HL-60/S4 treated with phorbol 12-myristate 13-acetate at 8.2 ng/mL for 4 days and 3 days (cell line): ENCODE data around the gene TMEM187.
"Not testable (repeated sequence)": the region's sequence is repeated elsewhere in the genome, so short reads cannot be mapped to it uniquely, and the experiment has no call there.

Experiments
- in situ Hi-C: fragments of 300-500 bp; cut with MboI; formaldehyde crosslinking; loops from 2 replicates; pipeline ENCODE4 v1.15.0; 2022; ENCODE audit warnings: low sequenced_read_pairs

The TMEM187 gene

DNA sequence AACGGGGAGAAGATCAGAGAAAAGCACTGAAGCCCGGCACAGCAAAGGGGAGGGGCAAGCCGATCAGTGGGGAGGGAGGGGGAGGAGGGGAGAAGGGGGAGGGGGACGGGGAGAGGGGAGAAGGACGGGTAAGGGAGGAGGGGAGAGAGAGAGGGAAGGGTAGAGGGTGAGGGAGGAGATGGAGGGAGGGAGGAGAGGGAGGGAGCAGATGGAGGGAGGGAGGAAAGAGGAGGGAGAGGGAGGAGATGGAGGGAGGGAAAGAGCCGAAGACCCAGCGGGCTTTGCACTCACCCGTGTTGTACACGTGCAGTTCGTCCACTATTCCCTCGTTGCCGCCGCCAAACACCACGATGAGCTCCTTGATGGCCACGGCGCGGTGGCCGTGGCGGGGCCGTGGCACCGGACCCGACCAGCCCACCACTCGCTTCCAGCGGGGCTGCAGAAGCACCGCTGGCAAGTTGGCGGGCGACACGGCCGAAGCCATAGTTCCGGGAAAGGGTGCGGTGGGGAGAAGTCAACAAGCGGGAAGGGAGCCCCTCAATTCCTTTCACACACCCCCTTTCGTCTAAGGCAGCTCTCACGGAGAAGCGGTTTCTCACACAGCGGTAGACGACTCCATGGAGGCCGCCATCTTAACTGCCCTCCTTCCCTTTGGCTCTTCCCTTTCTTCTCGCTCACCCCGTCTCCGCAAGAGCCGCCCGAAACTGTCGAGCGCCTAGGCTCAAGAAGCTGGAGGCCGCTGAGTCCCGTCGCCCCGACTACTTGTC, 2.0 kb upstream of the TMEM187 start:
- in situ Hi-C loops = no loop called here

DNA sequence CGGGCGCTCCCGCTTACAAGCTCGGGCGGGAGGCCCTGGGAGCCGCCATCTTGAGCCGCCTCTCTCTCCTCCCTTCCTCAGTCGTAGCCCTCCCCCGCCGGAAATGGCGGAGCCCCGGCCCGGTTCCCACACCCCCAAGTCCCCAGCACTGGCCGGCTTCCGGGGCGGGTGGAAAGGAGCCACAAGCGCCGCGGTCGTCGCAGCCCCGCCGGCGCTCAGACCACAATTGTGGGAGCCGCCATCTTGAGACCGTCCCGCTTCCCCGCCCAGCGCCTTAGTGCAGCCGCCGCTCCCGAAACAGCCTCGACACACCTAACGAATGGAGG, 1.5 kb upstream of the TMEM187 start:
- in situ Hi-C loops = no loop called here

DNA sequence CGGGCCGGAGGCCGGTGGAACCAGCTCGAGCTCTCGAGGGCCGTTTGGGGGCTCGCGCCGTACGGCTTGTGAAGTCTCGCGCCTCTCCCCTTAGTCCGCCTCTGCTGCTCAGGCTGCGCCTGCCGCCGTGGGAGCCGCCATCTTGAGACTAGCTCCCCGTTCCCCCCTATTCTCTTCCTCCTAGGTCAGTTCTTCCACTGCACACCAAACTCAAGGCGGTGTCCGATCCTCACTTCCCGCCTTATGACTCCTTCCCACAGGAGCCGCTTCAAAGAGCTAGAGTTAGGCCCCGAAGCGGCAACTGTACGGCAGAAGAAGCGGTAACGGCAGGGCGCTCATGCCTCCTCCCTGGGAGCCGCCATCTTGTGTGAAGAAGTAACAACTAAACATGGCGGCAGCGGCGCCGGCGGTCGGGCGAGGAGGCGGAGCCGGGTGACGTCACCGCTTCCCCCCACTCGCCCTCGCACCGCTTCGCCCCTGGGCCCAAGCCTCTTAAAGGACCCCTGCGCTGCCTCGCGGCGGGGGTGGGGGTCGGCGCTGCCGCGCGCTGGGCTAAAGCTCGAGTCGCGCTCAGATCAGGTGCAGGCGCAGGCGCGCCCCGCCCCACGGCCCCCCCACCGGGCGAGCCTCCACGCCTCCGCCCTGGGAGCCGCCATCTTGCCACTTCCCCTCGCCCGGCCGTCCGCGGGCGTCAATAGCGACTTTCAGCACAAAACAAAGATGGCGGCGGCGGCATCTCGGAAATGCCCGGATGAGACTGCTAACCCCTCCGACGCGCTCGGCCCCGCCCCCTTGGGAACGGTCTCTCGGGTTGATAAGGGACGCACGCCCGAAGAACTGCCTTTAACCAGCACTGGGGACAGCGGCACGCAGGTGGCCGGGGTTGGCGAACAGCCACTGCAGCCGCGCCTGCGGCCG, 845 bp upstream of the TMEM187 start, which contains the start of gene HCFC1:
TSS of gene HCFC1 (minus strand) at position 369 of the 918 bp plus-strand sequence. CDS start 978 bp downstream, outside the sequence.
- in situ Hi-C loops = no loop called here

DNA sequence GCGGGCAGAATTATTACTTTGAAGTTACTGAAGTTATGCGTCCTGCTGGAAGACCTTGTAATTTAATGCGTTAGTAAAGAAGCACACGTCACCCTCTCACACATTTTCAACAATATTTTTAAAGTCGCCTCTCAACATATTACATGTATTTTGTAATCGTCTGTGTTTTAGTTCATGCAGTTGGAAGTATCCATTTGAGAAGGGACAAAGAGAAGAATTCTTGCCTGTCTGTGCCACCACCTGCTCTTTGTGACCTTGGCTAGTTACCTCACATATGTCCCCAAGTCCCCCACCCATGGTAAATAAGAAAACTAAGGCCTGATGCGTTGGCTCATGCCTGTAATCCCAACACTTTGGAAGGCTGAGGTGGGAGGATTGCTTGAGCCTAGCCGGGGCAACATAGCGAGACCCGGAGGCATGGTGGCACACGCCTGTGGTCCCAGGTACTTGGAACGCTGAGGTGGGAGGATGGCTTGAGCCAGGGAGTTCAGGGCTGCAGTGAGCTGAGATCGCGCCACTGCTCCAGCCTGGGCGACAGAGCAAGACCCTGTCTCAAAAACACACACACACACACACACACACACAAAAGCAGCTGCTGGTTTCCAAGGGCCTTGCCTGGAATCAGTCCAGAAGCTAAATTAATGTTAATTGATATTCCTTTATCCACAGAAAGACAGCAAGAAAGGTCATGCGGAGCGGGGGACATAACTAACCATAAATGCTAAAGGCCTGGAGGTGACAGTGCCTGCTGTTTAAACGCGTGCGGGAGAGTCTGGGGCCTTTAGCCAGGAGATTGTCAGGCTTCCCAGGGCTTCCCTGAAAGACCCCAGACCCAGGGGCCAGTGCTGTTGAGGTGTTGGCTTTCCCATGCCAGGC, 811 bp downstream of the TMEM187 start:
- in situ Hi-C loops = no loop called here

DNA sequence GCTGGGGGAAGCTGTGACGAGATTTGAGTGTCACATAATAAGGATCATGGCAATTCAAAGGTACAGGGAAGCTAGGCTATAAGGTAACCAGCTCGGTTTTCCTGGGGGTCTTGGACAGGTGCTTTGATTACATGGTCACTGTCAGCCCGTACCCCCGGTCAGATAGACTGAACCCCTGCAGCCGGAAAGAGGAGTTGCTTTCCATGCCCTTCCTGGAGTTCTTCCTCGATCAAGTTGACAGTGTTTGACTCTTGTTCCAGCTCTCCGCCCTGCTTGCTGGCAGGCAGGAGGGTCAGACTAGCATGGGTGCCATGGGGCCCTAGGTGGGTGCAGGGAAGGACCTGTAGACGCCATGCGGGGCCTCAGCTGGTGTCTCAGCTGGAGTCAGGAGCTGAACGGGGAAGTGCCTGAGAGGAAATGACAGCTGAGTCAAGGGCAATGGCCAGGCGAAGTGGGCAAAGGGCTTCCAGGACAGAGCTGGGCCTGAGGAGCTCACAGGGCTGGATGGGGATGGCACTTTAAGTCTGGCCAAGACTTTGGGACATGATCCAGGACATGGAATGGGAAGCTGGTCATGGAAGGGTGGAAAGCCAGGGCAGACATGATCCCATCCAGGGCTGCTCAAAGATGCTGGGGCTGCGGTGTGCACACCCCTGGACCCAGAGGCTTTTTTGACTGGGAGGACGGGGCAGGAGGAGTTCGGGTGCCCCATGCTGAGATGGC, 1.6 kb downstream of the TMEM187 start:
- in situ Hi-C loops = no loop called here

DNA sequence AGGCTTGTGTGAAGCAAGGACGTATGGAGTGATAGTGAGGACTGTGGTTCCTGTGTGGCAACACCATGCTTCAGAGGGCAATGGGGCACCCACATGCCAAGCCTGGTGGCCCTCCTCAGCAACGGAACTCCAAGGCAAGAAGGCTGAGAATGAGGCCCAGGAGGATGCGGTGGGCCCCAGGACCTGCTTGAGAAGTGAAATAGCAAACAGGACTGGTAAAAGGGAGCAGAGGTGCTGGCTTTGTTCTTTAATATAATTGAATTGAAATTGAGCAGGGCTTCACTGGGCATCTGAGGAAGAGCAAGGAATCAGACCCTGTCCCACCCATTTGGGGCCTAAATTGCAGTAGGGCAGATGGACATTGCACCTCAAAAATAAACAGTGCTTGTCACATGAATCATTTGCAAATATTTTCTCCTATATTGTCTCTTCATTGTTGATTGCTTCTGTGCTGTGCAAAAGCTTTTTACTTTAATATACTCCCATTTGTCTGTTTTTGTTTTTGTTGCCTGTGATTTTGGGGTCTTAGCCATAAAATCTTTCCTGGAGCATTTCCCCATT, 2.3 kb downstream of the TMEM187 start:
- in situ Hi-C loops = no loop called here

DNA sequence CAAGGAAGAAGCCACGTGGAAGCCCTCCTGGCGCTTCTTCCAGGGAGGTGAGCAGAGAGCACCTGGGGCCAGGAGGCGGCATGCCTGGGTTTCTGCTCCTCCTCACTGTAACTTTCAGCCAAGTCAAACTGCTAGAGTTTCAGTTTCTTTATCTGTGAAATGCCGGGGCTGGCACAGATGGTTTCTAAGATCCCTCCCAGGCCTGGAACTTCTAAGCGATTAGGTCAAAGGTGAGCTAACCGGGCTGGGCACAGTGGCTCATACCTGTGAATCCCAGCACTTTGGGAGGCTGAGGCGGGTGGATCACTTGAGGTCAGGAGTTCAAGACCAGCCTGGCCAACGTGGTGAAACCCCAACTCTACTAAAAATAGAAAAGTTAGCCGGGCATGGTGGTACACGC, 7.8 kb downstream of the TMEM187 start:
- in situ Hi-C loops = not testable (repeated sequence)

DNA sequence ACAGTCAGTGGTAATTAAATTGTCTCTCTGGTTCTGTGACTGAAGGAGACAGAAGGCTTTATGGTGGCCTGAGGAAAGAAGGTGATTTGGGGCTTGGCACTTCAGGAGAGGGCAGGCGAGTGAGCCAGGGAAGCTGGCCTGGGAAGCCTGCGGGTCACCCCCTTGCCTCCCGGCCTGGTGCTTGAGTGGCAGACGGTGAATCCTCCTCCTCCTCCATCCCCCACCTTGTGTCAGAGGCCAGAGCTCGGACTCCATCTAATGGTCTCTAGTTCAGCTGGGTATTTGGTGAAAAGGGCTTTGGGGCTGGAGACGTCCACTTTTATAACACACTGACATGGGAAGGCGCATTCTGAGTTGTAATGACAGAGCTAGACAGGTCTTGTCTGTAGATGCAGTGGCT, 8.7 kb downstream of the TMEM187 start:
- in situ Hi-C loops = no loop called here

DNA sequence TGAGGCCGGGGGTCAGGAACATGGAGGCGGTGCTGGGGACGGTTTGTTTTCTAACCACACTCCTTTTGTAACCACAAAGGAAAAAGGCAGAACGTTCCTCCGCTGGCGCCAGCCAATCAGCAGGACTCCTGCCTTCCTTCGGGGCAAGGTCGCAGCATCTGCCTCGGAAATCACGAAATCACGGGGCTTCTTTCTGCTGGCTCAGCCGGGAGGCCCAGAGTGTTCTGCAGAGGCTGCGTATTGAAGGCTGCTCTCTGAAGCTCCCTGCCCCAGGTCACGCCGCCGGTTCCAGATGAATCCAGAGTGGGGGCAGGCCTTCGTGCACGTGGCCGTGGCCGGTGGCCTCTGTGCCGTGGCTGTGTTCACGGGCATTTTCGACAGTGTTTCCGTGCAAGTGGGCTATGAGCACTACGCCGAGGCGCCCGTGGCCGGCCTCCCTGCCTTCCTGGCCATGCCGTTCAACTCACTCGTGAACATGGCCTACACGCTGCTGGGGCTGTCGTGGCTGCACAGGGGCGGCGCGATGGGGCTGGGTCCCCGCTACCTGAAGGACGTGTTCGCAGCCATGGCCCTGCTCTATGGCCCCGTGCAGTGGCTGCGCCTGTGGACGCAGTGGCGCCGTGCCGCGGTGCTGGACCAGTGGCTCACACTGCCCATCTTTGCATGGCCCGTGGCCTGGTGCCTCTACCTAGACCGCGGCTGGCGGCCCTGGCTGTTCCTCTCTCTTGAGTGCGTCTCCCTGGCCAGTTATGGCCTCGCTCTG, 9.4 kb downstream of the TMEM187 start:
- in situ Hi-C loops = no loop called here

DNA sequence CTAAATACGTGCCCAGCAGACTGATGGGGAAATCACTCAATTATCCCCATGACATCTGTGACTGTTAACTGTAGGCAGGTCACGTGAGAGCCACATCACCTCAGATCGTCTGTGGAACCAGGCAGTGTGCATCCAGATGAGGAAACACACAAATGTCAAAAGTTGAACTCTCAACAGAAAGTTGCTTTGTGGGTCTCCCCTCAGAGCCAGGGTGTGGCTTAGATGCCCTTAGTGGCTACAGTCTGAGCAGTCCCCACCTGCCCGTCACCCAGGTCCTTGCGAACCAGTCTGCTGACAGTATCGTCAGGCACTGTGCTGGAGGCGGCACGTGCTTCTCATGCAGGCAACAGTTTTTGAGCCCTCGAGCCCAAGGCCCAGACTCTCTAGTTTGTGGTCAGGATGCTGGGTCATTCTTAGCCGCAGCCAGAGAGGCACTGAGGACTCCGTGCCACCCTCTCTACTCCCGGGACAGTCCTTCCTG, 10.8 kb downstream of the TMEM187 start:
- in situ Hi-C loops = no loop called here

DNA sequence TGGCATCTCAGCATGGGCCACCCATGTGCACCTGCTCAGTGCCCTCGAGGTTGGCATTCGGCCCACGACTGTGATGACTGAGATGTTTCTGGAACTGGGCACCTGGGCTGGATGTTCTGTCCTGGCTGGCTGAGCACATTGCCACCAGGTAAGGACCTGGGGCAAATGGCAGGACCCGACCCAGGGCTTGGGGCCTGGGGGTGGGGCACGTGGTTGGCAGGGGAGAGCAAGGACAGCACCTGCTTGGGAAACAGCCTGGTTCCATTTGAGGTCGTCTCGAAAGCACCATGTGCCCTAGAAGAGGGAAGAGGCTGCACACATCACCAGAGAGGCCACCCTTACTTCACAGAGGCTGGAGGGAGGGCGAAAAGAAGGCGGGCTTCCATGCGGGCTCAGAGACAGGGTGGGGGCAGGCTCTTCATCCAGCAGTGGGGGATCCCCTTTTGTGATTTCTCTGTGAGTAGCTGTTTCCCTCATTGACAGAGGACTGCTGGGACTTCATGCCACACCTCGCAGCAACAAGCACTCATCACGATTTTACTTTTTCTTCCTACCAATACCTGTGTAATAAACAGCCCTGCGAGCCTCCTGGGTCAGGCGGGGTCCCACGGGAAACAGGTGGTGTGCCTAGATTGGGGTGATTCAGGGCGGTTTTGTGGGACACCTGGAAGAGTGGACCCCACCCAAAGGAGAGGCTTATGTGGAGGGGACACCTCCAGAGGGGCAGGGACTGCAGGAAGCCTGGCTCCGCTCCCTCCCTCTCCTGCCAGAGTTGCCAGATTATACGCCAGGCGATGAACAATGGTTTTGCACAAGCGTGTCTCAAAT, 12.0 kb downstream of the TMEM187 start:
- in situ Hi-C loops = no loop called here

DNA sequence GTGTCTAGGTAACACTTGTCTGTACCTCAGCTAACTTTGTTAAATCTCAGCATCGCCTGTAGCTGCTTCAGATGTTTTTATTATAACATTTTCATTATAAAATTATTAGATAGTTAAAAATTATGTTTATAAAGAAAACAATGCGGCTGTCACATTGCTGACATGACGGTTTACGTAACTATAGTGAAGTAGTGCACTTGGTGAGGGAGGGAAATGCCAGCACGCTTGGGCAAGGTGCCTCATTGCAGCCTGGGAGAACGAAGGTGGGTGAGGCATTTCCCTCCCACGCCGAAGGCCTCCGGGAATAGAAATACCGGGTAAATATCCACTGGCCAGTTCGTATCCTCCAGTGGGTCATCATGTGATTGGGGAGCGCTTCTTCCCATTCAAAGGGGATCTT, 15.9 kb downstream of the TMEM187 start:
- in situ Hi-C loops = no loop called here

DNA sequence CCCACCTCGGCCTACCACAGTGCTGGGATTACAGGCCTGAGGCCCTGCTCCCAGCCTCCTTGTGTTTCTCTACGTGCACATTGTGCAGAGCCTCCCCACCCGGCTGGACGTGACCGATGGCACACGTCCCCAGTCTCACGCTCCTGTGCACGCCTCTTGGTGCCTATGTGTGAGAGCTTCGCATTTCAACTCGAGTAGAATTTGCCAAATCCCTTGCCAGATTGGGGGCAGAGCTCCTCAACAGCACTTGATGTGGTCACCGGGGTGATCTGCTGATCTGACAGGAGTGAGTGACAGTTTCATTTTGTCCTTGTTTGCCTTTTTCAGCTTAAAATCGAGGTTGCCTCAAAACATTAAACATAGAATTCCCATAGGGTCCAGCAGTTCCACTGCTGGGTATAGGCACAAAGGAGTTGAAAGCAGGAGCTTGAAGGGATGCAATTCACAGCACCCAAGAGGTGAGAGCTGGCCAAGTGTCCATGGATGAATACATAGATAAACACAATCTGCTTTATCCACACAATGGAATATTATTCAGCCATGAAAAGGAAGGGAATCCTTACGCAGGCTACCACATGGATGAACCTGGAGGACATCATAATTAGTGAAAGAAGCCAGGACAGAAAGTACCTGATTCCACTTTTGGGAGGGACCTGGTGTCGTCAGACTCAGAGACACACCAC, 17.6 kb downstream of the TMEM187 start:
- in situ Hi-C loops = no loop called here

DNA sequence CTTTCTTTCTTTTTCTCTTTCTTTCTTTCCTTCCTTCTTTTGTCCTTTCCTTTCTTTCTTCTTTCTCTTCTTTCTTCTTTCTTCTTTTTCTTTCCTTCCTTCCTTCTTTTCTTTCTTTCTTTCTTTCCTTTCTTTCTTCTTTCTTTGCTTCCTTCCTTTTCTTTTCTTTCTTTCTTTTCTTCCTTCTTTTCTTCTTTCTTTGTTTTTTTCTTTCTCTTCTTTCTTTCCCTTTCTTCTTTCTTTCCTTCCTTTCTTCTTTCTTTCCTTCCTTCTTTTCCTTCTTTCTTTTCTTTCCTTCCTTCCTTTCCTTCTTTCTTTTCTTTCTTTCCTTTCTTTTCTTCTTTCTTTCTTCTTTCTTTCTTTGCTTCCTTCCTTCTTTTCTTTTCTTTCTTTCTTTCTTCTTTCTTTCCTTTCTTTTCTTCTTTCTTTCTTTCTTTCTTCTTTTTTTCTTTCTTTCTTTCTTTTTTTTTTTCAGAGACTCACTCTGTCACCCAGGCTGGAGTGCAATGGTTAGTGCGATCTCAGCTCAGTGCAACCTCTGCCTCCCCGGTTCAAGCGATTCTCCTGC, 18.5 kb downstream of the TMEM187 start:
- in situ Hi-C loops = no loop called here

DNA sequence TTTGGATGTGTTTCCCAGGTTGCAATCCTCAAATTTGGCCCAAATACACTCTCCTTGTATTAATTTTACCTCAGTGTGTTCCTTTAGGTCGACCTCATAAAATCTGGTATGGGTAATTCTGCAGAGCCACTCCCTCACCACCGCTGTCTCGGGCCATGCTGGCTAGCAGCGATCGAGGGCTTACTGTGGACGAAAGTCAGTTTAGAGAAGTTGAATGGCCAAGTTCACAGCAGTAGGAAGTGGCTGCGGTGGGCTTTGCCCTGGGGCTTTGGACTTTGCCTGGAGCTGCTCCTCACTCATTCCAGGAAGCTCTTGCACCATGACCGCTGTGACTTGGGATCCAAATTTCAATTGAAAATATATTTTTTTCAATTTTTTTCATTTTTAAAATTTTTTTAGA, 19.6 kb downstream of the TMEM187 start:
- in situ Hi-C loops = no loop called here

DNA sequence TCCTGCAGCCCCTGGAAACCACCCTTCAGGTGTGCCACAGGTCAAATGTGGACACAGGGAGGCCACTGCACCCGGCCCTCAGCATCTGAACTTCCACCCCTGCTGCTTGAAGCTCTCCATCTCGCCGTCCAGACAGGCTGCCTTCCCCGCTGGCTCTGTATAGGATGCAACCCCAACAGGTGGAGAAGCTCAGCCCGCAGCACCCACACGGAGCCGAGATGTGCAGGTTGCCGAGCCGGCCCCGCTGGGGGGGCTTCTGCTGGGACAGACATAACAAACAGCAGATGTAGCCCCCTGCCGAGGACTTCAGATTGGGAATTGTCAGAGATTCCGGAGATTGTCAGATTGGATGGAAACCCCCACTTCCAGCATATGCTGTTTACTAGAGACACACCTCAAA, 20.5 kb downstream of the TMEM187 start:
- in situ Hi-C loops = no loop called here

DNA sequence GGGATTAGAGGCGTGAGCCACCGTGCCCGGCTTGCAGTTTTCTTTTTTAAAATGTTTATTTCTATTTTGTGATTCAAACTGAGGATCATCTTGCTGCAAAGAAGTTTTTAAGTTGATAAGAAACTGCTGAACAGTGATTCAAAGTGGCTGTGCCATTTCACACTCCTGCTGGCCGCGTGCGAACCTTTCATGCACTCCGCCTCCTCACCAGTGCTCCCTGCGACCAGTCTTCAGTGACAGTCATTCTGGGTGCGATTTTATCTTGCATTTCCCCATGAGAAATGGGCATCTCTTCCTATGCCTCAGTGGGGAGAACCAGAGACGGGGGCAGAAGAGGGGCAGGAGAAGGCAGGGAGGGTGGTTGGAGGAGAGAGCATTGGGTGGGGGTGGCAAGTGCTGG, 21.4 kb downstream of the TMEM187 start:
- in situ Hi-C loops = no loop called here

DNA sequence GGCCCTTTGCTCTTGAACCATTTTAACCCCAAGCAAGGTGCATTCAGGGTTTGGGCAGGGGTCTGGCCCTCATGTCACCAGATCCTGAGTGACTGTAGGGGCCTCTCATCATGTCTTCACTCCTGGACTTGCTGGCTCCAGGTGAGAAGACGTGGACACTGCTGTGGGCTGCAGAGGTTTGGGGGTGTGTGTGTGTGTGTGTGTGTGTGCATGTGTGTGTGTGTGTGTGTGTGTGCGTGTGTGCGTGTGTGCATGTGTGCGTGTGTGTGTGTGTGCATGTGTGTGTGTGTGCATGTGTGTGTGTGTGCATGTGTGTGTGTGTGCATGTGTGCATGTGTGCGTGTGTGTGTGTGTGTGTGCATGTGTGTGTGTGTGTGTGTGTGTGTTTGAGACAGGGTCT, 21.8 kb downstream of the TMEM187 start:
- in situ Hi-C loops = not testable (repeated sequence)
